ENCODE data around the gene AGBL5. TPM values are rescaled to one million over a fixed set of nuclear protein-coding genes. Genes with fewer than 3 reads are reported as not detected.

AGBL5 gene
- total and polyA plus RNA-seq, 3 donors from 2014 or later: 227 to 784 (median 294) TPM

DNA sequence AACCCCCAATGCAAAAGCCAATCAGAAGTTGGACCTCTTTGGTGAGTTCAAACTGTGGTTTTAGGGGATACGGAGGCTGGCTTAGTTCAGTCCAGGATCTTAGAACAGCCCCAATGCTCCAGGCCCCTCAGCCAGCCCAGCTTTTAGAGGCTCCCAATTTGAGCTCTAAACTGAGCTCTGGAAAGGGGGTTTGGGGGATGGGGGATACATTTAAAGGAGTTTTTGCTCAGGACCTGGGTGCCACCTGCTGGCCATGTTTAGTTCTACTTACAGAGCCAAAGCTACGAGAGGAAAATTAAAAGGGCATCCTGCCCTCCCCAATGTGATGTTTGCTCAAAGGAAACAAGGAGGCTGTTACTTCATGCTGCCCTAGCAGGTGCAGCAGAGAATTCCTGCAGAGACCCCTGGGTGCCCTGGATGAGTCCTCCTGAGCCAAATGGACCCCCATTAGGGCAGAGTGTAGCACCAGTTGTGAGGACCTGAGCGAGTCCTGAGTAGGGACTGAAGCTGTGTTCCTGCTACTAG is 34.6 kb upstream of the AGBL5 start:
- no peak for TF ChIP-seq POLR2A (IDR thresholded peaks at IDR 0.05)
- TF ChIP-seq, protein P1, sequence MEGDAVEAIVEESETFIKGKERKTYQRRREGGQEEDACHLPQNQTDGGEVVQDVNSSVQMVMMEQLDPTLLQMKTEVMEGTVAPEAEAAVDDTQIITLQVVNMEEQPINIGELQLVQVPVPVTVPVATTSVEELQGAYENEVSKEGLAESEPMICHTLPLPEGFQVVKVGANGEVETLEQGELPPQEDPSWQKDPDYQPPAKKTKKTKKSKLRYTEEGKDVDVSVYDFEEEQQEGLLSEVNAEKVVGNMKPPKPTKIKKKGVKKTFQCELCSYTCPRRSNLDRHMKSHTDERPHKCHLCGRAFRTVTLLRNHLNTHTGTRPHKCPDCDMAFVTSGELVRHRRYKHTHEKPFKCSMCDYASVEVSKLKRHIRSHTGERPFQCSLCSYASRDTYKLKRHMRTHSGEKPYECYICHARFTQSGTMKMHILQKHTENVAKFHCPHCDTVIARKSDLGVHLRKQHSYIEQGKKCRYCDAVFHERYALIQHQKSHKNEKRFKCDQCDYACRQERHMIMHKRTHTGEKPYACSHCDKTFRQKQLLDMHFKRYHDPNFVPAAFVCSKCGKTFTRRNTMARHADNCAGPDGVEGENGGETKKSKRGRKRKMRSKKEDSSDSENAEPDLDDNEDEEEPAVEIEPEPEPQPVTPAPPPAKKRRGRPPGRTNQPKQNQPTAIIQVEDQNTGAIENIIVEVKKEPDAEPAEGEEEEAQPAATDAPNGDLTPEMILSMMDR (IDR thresholded peaks at IDR 0.05): peak; percentile 60 to 72 (median 70)
- peak; percentile 68 for DNase-seq
- Histone ChIP-seq H3K4me1 (peaks cover 13% of the 10 kb centered on the region), H3K36me3 (ENCODE audit: low read depth, missing control alignments) (no peaks in the 10 kb centered on the region), H3K27me3 (no peaks in the 10 kb centered on the region), H3K4me3 (no peak overlapping the region), H3K9me3 (no peaks in the 10 kb centered on the region), H3K27ac (no peak overlapping the region)
- intact Hi-C loops (cut with DNase I; ENCODE audit: low total_unique reads): no loop called here
- 57 to 75% methylated on average over 2 to 3 of the region's 3 CpGs for WGBS, 2 donors

DNA sequence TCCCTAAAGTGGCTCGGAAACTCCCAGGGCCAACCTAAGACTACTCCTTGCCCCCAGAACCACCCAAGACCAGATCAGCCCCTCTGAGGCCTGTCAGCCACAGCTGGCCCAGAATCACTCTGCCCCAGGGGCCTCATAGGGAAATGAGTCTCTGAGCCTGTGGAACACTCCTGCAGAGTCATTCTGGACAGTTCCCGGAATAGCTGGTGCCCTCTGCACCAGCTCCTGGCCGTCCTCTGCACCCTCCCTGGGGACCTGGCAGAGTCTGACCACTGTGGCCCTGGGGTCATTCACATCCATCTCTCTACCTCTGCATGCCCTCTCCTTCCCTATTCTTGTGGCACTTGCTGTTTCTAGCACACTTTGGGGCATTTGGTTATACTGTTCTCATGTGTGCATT is 33.3 kb upstream of the AGBL5 start:
- Histone ChIP-seq H3K9me3 (no peaks in the 10 kb centered on the region), H3K36me3 (ENCODE audit: low read depth, missing control alignments) (no peaks in the 10 kb centered on the region), H3K27ac (no peak overlapping the region), H3K27me3 (no peaks in the 10 kb centered on the region), H3K4me1 (peaks cover 13% of the 10 kb centered on the region), H3K4me3 (no peak overlapping the region)
- 90 to 91% methylated on average over 3 of the region's 3 CpGs for WGBS, 2 donors
- intact Hi-C loops (cut with DNase I; ENCODE audit: low total_unique reads): no loop called here
- no peak for DNase-seq
- TF ChIP-seq POLR2A (IDR thresholded peaks at IDR 0.05): no peak
- TF ChIP-seq, protein P1 (IDR thresholded peaks at IDR 0.05): no peak

DNA sequence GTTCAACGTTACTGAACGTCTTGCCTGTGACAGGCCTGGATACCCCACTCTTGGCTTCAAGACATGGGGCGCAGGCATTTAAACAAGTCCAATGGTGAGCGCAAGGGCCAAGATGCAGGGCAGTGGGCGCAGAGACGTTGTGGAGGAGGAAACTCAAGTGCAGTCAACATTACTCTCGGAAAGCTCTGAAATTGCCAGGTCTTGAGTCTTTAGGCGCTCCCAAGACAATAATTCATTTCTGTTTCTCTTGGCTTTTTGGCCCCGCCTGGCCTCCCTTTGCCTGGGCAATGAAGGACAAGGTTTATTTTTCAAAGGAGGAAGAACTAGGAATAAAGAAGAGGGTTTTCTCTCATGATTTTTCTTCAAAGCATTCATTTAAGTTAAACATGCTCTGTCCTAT is 32.0 kb upstream of the AGBL5 start:
- no peaks in the 10 kb centered on the region for H3K36me3 ChIP-seq (ENCODE audit: low read depth, missing control alignments)
- H3K27me3 ChIP-seq: no peaks in the 10 kb centered on the region
- H3K4me1 ChIP-seq: peaks cover 13% of the 10 kb centered on the region
- no peak for TF ChIP-seq POLR2A (IDR thresholded peaks at IDR 0.05)
- TF ChIP-seq, protein P1 (IDR thresholded peaks at IDR 0.05): no peak
- DNase-seq: no peak
- H3K27ac ChIP-seq: no peak overlapping the region
- 90 to 91% methylated on average over 9 of the region's 9 CpGs for WGBS, 2 donors
- intact Hi-C loops (cut with DNase I; ENCODE audit: low total_unique reads): no loop called here
- H3K9me3 ChIP-seq: no peaks in the 10 kb centered on the region
- no peak overlapping the region for H3K4me3 ChIP-seq

- Histone ChIP-seq H3K36me3 (ENCODE audit: low read depth, missing control alignments) (no peaks in the 10 kb centered on the region), H3K4me1 (peaks cover 13% of the 10 kb centered on the region), H3K27me3 (no peaks in the 10 kb centered on the region), H3K9me3 (no peaks in the 10 kb centered on the region), H3K4me3 (no peak overlapping the region), H3K27ac (no peak overlapping the region)
- peak; percentile 62 for DNase-seq
- 62 to 76% methylated on average over 9 of the region's 9 CpGs for WGBS, 2 donors
- TF ChIP-seq POLR2A (IDR thresholded peaks at IDR 0.05): no peak
- TF ChIP-seq, protein P1 (IDR thresholded peaks at IDR 0.05): no peak
- intact Hi-C loops (cut with DNase I; ENCODE audit: low total_unique reads): no loop called here
These were observed 31.3 kb upstream of the AGBL5 start for GRCh38 chr2:27019931-27020855.

All from testis (tissue), 3 donors.